ENCODE measurements around the gene TK1.
"Not testable (repeated sequence)": the region's sequence is repeated elsewhere in the genome, so short reads cannot be mapped to it uniquely, and the experiment has no call there.

The TK1 gene

DNA sequence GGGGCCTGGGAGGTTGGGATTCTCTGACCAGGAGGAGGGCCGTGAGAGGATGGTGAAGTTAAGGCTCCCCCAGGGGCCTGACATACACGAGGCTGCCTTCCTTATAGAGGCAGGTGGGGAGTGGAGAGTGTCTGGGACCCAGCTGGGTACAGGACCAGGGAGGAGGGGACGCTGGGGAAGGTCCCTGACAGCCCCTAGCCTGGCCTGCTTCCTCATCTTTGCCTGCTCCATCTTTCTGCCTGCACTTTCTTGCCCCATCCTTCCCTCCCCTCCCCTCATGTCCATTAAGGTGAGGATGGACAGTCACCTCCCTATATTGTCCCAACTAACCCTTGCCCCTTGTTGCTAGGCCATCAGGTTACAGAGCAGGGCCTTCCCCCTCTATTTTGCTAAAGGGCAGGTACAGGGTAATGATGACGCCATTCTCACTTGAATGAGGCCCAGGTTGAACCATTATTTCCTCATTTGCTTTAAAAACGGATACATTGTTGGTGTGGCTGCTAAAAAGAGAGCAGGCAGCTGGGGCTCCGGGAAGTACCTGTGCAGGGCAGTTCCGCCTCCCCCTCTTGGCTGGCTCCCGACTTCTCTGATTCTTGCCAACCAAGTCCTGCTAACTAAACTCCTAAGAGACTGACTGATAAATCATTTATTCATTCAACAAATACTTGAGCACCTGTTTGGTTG, 39.4 kb downstream of the TK1 start:
- DNase-seq: no peak

DNA sequence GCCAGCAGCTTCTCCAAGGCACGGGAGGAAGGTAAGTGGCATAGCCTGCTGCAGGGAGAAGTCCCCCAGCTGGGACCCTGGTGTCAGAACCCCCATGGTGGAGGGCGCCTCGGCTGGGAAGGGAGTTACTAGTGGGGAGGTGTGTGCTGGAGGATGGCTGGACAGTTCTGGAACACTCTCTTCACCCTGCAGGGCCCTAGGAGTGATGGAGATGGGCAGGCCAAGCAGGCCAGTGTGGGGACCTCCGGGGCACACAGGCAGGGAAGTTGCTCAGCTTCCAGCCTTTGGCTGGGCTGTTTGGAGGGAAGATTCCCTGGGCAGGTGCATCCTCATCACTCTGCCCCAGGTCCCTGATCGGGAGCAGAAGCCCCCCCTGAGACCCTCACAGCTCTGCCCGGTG, 40.0 kb downstream of the TK1 start:
- no peak for DNase-seq

DNA sequence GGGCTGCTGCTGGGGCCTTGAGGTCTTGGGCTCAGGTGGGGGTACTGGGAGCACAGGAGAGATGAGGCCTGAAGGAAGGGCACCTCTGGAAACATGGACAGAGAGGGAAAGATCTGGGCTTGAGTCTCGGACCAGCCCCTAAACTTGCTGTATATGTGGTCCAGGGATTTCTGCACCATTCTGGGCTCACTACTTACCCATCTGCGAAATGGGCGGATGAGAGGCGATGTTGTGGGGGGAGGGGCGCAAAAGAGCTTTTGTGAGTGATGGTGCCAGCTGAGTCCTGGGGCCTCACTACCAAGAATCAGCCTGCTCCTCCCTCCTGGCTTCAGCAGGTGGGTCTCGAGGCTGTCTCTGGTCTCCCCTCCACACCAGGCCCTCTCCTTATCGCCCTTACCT, 40.4 kb downstream of the TK1 start:
- DNase-seq: no peak

DNA sequence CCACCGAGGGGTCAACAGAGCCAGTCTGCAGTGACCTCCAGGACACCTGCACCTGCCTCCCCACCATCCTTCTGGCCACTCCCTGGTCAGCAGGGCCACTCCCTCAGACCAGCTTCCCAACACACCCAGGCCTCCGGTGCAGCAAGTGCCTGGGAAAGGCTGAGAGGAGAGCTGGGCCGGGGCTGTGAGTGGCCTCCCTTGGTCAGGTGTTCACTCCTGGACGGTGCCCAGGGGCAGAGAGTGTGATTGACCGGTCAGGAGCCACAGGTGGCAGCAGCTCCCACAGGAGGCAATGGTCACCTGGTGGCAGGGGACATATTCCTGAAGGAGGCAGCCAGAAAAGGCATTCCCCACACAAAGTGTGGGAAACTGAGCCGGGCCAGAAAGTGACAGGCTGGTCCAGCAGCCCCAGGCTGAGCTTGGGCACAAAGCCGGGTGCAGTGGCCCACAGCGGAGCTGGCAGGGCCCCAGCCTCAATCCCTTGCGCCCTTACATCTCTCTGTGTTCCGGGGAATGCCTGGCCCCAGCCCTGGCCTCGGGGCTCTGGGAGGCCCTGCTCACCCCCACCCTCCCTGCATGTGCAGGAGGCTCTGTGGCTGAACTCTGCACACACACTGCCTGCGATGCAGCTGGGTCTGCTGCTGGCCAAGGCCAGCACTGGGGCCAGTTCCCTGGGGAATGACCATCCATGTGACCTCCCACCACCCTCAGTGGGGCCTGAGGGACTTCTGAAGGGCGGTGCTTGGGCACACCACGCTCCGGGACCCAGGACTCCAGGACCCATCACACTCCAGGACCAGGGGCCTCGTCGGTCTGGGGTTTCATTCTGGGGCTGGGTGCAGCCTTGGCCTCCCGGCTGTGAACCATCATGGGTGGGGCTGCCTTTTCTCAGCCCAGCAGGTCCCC, 41.9 kb downstream of the TK1 start:
- DNase-seq: no peak

DNA sequence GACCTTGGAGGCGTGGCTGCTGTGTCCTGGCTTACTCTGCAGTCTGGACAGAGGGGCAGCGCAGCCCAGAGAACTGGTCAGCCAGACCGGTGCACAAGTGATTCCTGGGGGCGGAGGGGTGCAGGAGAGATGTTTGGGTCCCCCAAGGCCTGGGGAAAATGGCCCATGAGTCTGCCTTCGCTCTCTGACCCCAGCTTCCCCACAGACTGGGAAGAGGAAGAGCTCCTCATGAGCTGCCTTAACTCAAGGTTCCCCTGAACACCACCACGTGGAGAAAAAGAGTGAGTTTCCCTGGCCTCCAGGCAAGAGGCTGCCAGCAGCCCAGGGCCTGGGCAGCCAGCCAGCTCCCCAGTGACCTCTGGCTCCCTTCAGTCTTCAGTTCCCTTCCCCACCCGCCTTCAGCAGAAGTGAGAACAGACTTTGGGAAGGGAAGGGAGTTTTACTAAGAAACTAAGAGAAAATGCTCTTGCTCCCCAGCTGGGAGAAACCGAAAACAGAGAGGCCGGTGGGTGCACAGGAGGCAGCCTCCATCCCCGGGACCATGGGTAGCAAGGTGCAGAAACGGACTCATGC, 42.6 kb downstream of the TK1 start:
- peak in 1 of 2 experiments; percentile 33 for DNase-seq

DNA sequence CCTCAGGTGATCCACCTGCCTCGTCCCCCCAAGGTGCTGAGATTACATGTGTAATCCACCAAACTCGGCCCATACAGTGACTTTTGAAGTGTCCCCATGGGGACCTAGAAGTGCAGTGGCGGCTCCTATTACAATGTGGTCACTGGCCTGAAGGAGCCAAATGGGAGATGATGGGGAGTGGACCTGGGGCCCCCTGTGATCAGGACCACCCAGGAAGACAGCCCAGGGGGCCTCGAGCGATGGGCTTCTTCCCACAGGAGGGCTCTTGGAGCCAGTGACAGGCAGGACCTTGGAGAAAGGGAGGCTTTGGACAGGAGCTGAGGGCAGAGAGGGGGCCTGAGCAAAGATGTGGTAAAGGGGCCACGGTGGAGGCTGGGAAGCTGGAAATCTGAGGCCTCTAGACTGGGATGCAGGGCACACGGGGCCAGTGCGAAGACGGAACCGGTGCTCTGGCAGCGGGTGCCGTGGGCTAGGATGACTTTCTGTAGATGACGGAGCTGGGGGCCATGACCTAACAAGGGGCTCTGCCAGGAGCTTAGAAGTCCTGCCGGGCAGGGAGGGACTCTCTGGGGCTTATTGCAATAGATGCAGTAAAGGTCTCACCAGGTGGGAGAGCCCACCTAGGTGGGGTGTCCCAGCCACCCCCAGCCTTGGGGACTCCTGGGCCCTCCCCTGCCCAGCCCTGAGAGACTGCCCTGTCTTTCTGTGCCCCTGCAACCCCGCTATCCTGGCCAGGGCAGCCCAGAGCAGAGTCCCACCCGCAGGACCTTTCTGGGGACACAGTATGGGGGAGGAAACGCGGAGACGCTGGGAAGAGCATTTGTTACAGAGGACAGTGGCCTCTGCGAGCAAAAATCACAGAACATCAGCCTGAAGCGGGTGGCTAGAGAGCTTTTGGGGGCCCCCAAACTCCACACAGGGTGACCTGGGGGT, 43.4 kb downstream of the TK1 start:
- DNase-seq: no peak

DNA sequence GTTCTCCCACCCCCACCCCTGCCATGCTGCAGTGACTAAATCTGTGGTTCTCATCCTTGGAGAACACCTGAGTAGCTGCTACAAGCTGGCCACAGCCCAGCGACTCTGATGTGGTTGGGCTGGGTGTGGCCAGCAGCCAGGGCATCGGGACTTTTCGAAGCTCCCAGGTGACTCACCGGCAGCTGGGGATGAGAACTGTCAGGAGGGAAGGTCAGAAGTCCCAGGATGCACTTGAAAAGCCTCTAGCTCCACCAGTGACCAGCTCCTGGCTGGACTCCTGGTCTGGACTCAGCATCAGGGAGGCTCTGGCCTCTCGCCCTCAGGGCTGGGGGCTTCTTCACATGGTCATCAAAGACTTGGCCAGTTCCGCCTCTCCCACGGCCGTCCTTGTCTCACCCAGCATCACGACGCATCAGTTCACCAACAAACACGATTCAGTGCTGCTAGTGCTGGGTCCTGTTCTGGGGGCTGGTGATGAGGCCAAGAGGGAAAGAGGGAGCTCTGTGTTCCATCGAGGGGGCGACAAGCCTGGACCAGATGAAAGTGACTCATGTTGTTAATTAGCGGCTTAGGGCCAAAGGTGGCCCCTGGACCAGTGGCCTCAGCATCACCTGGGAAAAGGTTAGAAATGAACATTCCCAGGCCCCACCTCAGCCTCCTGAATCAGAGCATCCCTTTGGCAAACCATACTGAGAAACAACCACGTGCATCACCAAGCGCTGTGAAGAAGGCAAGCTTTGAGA, 44.6 kb downstream of the TK1 start:
- peak in 1 of 2 experiments; percentile 54 for DNase-seq

DNA sequence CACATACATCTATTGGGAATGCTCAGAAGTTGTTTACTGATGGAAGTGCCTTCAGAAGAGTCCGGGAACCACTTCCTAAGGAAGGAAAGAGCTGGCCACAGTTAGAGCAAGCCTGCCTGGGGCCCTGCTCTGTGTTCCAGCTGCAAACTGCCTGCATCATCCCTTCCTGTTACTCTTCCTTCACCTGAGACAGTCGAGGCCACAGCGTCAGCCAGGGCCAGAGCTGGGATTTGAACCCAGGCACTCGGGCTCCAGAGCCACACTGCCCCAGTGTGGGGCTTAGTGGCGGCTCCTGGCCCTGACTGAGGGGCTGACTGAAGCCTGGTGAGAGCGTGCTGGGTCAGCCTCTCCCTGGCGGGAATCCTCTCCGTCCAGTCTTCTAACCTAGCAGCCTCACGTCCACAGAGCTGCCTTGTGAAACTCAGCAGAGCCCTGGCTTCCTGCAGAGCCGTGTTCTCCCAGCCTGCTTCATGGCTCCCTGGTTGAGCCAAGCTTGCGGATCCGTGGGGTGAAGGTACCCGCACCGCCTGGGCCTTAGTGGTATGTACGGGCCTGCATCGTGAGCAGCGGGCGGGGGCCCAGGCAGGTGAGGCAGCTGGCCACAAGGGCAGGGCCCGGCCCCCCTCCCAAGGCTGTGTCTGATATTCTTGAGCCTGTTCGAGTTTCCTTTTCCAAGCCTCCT, 45.3 kb downstream of the TK1 start:
- DNase-seq: no peak

DNA sequence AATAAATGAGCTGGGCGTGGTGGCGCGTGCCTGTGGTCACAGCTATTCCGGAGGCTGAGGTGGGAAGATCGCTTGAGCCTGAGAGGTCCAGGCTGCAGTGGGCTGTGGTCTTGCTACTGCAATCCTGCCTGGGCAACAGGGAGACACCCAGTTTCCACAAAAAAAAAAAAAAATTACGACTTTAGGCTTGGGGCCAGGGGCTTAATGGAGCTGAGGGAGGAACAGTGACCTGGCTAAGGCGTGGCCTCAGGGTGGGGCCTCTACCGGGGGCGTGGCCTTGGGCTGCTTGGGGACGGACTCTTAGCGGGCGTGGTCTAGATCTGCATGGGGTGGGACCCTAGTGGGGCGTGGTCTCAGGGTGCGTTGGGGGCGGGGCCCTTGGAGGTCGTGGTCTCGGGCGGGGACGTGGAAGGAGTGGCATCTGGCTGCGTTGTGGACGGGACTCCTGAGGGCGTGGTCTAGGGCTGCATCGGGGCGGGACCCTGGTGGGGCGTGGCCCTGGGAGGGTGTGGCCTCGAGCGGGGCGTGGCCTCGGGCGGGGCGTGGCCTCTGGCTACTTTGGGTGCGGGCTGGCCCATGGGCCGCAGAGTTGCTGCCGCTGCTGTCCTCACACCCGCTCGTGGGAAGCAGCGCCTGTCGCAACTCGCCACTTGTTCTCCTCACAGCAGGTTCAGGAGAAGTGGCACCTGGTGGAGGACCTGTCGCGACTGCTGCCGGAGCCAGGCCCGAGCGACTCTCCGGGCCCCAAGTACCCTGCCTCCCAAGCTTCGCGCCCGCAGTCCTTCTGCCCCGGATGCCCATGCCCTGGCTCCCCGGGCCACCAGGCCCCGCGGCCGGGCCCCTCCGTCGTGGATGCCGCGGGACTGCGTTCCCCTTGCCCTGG, 46.4 kb downstream of the TK1 start:
- DNase-seq: peak; percentile 96 to 98

DNA sequence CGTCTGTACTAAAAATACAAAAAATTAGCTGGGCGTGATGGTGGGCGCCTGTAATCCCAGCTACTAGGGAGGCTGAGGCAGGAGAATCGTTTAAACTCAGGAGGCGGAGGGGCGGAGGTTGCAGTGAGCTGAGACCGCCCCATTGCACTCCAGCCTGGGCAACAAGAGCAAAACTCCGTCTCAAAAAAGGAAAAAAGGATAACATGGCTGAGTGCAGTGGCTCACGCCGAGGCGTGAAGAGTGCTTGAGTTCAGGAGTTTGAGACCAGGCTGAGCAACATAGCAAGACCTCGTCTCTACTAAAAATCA, 47.0 kb downstream of the TK1 start:
- not testable (repeated sequence) for DNase-seq

DNA sequence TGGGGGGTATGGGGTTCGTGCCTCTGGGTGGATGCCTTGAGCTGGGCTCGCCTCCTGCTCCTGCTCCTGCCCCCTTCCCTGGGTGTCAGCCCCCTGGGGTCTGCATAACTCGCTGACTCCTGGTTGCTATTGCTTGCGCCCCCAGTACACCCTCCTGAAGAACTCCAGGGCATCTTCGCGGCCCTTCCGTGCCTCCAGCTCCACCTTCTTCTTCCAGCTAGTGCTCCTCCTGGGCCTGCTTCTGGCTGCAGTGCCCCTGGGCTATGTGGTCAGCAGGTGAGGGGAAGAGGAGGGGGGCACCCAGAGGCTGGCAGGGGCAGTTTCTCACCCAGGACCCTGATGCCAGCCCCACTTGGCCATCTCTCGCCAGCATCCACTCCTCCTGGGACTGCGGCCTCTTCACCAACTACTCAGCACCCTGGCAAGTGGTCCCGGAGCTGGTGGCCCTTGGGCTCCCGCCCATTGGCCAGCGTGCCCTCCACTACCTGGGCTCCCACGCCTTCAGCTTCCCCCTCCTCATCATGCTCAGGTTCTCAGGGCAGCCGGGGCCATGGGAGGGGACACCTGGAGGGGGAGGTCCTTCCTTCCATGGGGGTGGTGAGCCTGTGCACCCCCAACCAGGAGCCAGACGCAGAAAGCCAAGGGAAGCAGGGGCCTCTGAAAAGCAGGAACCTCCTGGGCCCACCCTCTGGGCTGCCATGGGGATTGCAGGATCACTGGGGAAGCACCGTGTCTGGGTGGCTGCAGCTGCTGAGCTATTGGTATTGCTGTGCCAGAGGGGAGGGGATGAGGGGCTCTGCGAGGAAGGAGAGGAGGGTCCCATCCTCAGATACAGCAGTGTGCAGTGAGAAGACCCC, 48.4 kb downstream of the TK1 start:
- DNase-seq: peak in 1 of 2 experiments; percentile 17

DNA sequence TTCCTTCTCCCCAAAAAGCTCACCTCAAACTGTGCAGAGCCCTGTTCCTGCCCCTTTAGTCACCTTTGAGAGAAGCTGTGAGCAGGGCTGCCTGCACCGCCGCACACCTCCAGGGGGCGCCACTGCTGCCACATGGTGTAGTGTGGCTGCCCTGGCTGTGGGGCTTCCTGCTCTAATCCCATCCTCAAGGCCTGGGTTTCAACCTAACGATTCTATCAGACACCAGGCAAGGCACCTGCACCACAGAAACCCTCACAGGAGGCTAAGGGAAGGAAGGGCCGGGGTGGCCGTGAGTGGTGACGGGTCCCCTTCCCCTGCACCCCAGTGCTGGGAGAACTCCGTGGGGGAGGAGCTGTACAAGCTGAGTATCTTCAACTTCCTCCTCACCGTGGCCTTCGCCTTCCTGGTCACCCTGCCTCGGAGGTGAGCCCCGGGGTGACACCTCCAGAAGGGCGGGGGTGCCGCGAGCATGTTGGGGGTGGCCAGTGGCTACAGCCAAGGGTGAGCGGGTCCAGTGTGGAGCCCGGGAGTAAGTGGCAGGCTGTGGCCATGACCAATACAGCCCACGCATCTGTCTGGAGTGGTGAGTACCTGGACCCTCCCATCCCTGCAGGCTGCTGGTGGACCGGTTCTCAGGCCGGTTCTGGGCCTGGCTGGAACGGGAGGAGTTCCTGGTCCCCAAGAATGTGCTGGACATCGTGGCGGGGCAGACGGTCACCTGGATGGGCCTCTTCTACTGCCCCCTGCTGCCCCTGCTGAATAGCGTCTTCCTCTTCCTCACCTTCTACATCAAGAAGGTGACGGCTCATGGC, 49.3 kb downstream of the TK1 start:
- no peak for DNase-seq

DNA sequence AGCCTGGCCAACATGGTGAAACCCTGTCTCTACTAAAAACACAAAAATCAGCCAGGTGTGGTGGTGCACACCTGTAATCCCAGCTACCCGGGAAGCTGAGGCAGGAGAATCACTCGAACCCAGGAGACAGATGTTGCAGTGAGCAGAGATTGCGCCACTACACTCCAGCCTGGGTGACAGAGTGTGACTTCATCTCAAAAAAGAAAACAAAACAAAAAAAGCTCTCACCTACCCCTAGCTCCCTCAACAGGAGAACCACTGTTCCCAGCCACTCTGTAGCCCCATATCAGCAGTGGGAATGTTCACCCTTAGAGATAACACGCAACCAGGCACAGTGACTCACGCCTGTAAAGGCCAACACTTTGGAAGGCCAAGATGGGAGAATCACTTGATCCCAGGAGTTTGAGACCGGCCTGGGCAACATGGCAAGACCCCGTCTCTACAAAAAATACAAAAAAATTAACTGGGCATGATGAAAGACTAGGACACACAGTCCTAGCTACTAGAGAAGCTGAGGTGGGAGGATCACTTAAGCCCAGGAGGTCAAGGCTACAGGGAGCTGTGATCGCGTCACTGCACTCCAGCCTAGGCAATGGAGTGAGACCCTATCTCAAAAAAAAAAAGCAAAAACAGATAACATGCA, 50.9 kb downstream of the TK1 start:
- no peak for DNase-seq

DNA sequence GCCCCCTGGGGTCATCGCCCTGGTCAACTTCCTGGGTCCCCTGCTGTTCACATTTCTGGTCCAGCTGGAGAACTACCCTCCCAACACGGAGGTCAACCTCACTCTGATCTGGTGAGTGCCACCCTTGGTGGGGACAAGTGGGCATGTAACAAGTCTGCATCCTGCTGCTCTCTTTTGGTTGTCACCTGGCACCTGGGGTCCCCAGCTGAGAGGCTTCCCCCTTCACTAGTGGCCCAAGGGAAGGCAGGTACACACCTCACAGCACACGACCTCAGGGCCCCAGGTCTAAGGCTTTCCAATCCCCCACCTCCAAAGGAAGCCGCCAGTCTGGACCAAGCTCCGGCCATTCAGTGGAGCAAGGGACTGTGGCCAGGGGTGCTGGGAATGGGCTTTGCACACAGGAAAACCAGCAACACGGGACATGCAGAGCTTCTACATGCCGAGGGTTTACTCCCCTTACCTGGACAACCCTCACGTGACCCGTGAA, 51.9 kb downstream of the TK1 start:
- no peak for DNase-seq

DNA sequence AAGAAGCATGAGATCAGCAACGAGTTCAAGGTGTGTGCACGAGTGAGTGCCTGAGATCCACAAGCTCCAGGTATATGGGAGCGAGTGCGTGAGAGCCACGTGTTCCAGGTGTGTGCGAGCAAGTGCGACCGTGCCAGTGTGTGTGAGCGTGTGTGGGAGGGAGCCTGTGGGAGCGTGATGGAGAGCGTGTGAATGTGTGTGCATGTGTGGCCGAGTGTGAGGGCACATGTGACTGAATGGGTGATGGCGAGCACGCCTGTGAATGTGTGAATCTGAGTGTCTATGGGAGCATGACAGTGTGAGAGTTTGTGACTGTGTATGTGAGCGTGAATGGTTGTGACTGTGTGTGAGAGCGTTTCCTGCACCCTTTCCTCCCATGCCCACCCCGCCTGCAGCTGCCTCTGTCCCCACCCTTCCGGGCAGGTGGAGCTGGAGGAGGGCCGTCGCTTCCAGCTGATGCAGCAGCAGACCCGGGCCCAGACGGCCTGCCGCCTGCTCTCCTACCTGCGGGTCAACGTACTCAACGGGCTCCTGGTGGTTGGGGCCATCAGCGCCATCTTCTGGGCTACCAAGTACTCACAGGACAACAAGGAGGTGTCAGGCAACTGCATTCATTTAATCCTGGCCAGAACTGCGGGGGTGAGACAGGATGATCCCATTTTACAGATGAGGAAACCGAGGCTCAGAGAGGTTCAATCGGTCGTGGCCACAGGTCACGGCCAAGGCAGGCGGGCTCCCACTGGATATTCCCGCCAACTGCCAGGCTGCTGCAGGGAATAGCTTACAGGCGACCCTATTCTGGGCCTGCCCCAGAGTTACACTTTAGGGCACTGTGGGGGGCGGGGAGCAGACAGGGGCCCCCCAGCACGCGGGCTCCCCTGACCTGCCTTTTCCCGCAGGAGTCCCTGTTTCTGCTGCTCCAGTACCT, 52.6 kb downstream of the TK1 start:
- peak; percentile 85 to 88 for DNase-seq

DNA sequence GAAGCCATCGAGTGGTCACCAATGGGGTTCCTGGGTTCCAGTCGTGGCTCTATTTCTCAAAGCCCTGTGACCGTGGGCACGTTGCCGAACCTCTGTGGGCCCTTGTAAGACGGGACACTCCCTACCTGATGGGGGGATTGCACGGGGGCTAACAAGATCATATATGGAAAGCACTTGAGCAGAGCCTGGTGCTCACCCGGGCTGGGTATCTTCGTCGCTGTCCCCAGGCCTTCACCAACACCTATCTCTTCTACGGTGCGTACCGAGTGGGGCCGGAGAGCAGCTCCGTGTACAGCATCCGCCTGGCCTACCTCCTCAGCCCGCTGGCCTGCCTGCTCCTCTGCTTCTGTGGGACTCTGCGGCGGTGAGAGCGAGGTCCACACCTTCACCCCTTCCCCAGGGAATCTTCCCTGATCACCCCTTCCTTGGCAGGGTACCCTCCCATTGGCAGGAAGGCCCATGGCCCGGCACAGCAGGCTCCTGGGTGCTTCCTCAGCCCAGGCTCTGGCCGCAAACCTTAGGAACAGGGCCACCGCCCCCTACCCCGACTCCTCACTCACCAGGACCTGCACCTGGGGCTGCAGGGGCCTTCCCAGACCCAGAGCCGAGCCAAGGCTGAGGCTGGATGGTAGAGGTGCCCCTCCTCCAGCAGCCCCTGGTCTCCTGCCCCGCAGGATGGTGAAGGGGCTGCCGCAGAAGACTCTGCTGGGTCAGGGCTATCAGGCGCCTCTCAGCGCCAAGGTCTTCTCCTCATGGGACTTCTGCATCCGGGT, 53.5 kb downstream of the TK1 start:
- DNase-seq: no peak

All from SHP77 (cell line).